Calu3 (cell line): ENCODE data around the gene ATP11A. TPM values are rescaled to one million over a fixed set of nuclear protein-coding genes. Genes with fewer than 3 reads are reported as not detected.

Experiments
- Bru-seq: library from RNA; stranded (reverse); fragments of 400-500 nt; gene quantifications from one replicate; lab custom pipeline; 2021; lab: Mats Ljungman, UMichigan
- BruChase-seq, 2 experiments: library from RNA; stranded (reverse); fragments of 400-500 nt; gene quantifications; one replicate each; lab custom pipeline; 2021; lab: Mats Ljungman, UMichigan
- BruUV-seq: library from RNA; stranded (reverse); fragments of 400-500 nt; replicated peaks from 2 replicates; lab custom pipeline; 2021; lab: Mats Ljungman, UMichigan
- CTCF ChIA-PET: fragments of 300-600 bp; sonication (Branson Sonifier 250); formaldehyde crosslinking; loops from one replicate; lab custom pipeline; 2022; ENCODE audit warnings: antibody characterized with exemption; lab: Charles Lee
- DNase-seq: peaks from one replicate; pipeline ENCODE4 v3.0.0; 2022
- H3K27ac Mint-ChIP-seq: one replicate; pipeline ENCODE4 v1.8.0; 2022; ENCODE audit warnings: mixed read lengths; ENCODE audit not compliant: unreplicated experiment
- H3K27me3 Mint-ChIP-seq: one replicate; pipeline ENCODE4 v1.8.0; 2022; ENCODE audit warnings: mixed read lengths; ENCODE audit not compliant: unreplicated experiment
- H3K36me3 Mint-ChIP-seq: one replicate; pipeline ENCODE4 v1.8.0; 2022; ENCODE audit warnings: mild to moderate bottlenecking, moderate library complexity, mixed read lengths; ENCODE audit not compliant: insufficient read depth, unreplicated experiment
- H3K4me1 Mint-ChIP-seq: one replicate; pipeline ENCODE4 v1.8.0; 2022; ENCODE audit warnings: mild to moderate bottlenecking, low read depth, mixed read lengths; ENCODE audit not compliant: unreplicated experiment
- H3K4me3 Mint-ChIP-seq: one replicate; pipeline ENCODE4 v1.8.0; 2022; ENCODE audit warnings: mild to moderate bottlenecking, low read depth, moderate library complexity, mixed read lengths; ENCODE audit not compliant: unreplicated experiment
- H3K9me3 Mint-ChIP-seq: one replicate; pipeline ENCODE4 v1.8.0; 2022; ENCODE audit warnings: low read depth, mixed read lengths; ENCODE audit not compliant: unreplicated experiment
- CTCF ChIP-seq: fragments of 200-600 bp; IDR thresholded peaks from one replicate; pipeline ENCODE4 v1.8.0; 2022; ENCODE audit warnings: antibody characterized with exemption; ENCODE audit not compliant: unreplicated experiment
- intact Hi-C: fragments of 100-400 bp; cut with micrococcal nuclease; formaldehyde crosslinking; loops from one replicate; pipeline ENCODE4 v1.10.0; 2022; ENCODE audit not compliant: unreplicated experiment
- long read RNA-seq: library from polyadenylated mRNA; stranded (forward); transcript quantifications from one replicate; pipeline ENCODE4 v2.0.0, GENCODE V29; 2022
- total RNA-seq: library from RNA; stranded (reverse); gene quantifications from 2 replicates; pipeline ENCODE4 v1.2.3, GENCODE V29; 2022

ATP11A gene
- 113 and 115 TPM in 2 replicates for total RNA-seq
- percentile 76 among the genes with signal in this experiment for Bru-seq, nascent RNA
- BruChase-seq, experiment 1, labeled RNA remaining after a 6-hour chase: percentile 77 among the genes with signal in this experiment
- BruChase-seq, experiment 2, labeled RNA remaining after a 2-hour chase: percentile 68 among the genes with signal in this experiment
- long read RNA-seq, transcript ATP11A-217 (1 exons, 3,542 nt): major isoform, 17 of 40 reads
- long read RNA-seq, partial matches to known transcripts: 1 of 40 reads
- long read RNA-seq, other reads (novel, unspliced or antisense): 22 of 40 reads

- peak within 1 kb of the TSS; percentile 62 for H3K4me3 Mint-ChIP-seq
- no peaks in the 10 kb centered on the region for H3K27me3 Mint-ChIP-seq
- H3K9me3 Mint-ChIP-seq: no peaks in the 10 kb centered on the region
- CTCF ChIA-PET: interaction anchor here (1.0 kb wide), 1 partner anchor 31 kb away, joined by 3 read pairs; no protein-coding TSS in a partner anchor
- H3K4me1 Mint-ChIP-seq: peaks cover 8% of the 10 kb centered on the region
- intact Hi-C loops: loop anchor here (2.0 kb wide), 1 partner anchor 49 kb away; no protein-coding TSS in a partner anchor
- peak; percentile 73 for DNase-seq
- peak within 1 kb of the TSS; percentile 72 for H3K27ac Mint-ChIP-seq
- BruUV-seq: no TSS peak
- peaks cover 26% of the 10 kb centered on the region for H3K36me3 Mint-ChIP-seq
- TF ChIP-seq CTCF: no peak
Observed at GRCh38 chr13:112689303-112690245, at the start of gene ATP11A. Gene ATP11A, plus strand, starts transcription at chr13:112690038. Its CDS starts 379 bp downstream, at chr13:112690417.

- no peaks in the 10 kb centered on the region for H3K27me3 Mint-ChIP-seq
- TF ChIP-seq CTCF: no peak
- H3K36me3 Mint-ChIP-seq: peaks cover 7% of the 10 kb centered on the region
- no peak for DNase-seq
- intact Hi-C loops: loop anchor here (2.0 kb wide), 1 partner anchor 47 kb away; no protein-coding TSS in a partner anchor
- H3K27ac Mint-ChIP-seq: no peak overlapping the region
- no peak overlapping the region for H3K4me3 Mint-ChIP-seq
- CTCF ChIA-PET: no interaction called here
- no TSS peak for BruUV-seq
- no peaks in the 10 kb centered on the region for H3K9me3 Mint-ChIP-seq
- H3K4me1 Mint-ChIP-seq: no peaks in the 10 kb centered on the region
Observed at GRCh38 chr13:112641456-112642089, 48.3 kb upstream of the ATP11A start.

- Mint-ChIP-seq H3K4me1 (no peaks in the 10 kb centered on the region), H3K36me3 (peaks cover 7% of the 10 kb centered on the region), H3K9me3 (no peaks in the 10 kb centered on the region), H3K4me3 (no peak overlapping the region), H3K27me3 (no peaks in the 10 kb centered on the region), H3K27ac (no peak overlapping the region)
- BruUV-seq: no TSS peak
- CTCF ChIA-PET: no interaction called here
- DNase-seq: no peak
- intact Hi-C loops: no loop called here
- TF ChIP-seq CTCF: no peak
Observed at GRCh38 chr13:112642090-112642460, 47.8 kb upstream of the ATP11A start.
